HG03565 (cell line): ENCODE data around the gene CLEC2L.

Experiments
- ATAC-seq: cut with Tn5 transposase; IDR thresholded peaks from one replicate; pipeline ENCODE4 v1.9.1; 2021; ENCODE audit warnings: mild to moderate bottlenecking, moderate library complexity; ENCODE audit not compliant: unreplicated experiment

The CLEC2L gene

GRCh38 chr7:139573871-139574270 lies 50.4 kb downstream of the CLEC2L start:
- no peak for ATAC-seq

- ATAC-seq: no peak
Observed at GRCh38 chr7:139574618-139575337, 51.3 kb downstream of the CLEC2L start.

DNA sequence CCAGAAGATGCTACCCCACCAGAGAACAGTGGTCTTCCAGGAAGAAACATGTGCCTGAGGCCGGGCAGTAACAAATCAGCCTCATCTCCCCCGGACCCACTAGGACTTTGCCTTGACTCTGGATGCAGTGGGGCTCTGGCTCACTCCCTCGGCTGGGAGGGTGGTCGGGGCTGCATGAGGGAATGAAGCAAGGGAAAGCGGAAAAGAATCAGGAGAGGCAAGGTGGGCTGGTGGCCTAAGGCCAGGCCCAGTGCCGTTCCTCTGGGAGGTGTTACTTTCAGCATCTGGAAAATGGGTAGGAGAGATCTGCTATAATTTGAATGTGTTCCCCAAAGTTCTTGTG lies 51.8 kb downstream of the CLEC2L start:
- ATAC-seq: no peak

DNA sequence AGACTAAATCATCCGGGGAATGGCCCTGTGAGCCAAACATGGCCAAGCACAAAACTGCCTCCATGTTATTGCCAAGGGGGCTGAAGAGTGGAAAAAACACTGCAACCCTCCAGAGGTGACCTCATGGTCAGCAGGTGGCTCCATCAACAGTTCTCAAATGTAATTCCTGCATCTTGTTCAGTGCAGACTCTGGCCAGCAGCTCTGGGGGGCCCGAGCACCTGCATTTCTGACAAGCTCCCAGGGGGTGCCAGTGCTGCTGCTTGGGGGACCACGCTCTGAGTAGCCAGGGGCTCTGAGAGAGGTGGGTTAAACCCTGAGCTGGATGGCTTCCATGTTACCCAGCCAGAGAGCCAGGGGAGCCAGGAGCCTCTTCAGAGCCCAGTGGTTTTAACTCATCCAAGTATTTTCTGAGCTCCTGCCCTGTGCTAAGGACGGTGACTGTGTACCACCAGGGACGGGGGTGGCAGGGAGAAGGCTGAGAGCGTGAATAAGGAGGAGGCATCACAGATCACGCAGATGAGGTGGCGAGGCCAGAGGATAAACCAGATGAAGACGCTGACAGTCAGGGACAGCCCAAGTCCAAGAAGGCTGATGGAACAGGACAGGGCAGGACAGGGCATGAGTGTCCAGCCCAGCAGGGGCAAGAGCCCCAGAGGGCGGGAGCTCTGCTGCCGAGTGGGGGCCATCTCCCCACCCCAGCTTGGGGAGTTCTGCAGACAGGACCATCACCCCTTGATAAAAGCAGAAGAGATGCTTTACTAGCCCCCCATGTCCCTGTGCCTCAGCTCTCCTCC lies 52.9 kb downstream of the CLEC2L start:
- no peak for ATAC-seq

DNA sequence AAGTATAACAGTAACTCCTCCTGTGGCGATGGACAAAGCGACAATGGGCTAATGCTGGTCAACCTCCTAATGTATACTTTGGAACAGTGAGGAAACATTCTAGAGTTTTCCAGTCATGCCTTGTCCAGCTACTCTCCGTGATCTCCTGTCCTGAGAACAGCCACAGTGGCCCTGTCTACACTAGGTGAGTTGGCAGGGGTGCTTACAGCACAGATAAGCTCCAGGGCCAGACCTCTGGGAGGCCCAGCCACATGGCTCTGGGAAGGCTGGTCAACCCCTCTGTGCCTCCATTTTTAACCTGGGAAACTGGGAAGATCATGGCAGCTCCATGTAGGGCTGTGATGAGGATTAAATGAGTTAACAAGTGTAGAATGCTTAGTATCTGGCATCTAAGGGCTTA lies 57.0 kb downstream of the CLEC2L start:
- ATAC-seq: no peak

DNA sequence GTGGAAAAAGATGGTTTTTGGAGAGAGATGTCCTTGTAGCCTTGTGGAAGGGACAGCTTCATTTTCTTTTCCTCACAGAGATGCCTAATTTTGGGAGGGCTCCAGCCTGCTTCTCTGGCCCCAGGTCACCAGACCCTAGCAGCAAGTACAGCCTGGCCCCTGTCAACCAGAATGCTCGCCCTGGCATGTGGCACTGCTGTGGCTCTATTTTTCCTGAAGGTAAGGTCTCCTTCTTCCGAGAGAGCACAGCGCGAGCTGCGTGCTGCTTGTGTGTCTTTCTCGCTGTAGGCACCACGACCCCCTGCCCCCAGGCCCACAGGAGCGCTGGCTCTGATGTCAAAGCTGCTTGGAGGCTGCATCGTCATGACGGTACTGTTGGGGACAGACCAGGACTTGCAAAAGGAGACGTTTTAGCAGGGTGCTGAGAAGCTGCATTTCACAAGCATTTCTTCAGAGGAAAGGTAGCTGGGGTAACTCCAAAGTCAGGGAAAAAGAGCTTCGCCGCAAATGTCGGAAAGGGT lies 58.7 kb downstream of the CLEC2L start:
- no peak for ATAC-seq

DNA sequence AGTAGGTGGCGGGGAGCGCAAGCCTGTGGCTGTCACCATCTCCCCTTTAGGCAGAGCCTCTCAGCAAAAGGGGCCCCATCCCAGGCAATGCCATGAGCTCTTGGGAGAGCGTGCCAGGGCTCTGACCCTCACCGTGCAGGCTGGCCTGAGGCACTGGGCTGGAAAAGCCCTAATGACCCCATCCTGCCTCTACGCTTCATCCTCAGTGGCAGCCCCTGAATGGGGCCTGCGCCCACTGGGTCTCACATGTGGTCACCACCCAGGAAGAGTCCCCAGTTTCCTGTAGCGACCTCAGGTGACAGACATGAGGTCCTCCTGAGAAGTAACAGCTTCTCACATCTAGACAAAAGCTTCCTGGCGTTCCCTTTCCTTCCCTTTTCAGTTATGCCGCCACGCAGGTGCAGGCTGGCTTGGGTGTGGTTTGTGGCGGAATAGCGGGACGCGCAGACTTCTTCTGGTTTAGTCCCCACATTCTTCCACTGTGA lies 59.2 kb downstream of the CLEC2L start:
- ATAC-seq: no peak

- ATAC-seq: no peak
Observed at GRCh38 chr7:139583826-139584553, 60.5 kb downstream of the CLEC2L start.

DNA sequence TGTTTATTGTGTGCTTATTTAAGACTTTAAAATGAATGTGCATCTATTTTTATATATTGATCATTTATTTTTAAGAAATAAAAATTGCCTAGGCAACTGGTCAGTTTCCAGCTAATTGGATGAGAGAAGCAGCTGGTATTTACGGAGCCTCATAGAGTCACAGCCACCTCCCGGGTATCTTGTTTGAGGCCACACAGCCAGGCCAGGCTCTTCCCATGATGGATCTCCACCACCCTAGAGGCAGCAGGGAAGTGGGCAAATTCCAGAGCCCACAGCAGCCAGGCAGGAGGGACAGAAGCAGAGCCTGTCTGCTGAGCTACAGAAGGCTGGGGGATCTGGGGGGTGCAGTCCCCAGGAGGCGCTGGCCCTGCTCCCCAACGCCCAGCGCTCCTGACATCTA lies 61.6 kb downstream of the CLEC2L start:
- ATAC-seq: no peak

DNA sequence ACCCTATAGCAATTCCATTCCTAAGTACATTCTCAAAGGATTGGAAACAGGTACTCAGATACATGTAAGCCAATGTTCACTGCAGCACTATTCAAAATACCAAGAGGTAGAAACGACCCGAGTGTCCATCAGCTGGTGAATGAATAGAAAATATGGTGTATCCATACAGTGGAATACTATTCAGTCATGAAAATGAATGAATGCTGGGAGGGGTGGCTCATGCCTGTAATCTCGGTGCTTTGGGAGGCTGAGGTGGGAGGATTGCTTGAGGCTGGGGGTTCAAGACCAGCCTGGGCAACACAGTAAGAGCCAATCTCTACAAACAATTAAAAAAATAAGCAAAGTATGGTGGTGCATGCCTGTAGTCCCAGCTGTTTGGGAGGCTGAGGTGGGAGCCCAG lies 62.8 kb downstream of the CLEC2L start:
- ATAC-seq: no peak

DNA sequence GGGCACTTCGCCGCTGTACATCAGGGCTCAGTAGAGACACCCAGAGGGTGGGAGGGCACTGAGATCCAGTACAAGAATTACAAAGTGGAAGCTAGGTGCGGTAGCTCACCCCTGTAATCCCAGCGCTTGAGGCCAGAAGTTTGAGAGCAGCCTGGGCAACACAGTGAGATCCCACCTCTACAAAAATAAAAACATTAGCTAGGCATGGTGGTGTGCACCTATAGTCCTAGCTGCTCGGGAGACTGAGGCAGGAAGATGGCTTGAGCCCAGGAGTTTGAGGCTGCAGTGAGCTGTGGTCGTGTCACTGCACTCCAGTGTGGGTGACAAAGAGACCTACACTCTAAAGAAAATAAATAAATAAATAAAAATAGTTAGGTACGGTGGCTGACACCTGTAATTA lies 64.0 kb downstream of the CLEC2L start:
- no peak for ATAC-seq

DNA sequence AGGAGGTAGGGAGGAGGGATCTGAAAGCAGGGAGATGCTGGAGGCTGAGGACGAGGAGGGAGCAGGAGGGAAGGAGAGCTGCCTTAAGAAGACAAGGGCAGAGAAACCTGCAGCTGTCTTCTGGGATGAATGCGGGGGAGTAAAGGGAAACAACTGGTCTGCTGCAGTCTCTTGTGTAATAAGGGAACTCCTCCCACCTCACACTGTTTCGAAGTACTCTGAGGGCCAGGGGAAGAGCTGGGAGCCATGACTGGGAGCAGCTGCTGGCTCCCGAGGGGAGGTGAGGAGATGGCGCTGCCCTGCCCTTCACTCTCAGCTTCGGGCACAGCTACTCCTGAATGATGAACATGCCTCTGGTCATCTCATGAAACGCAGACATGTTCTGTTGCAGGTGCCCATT lies 65.1 kb downstream of the CLEC2L start:
- ATAC-seq: no peak

GRCh38 chr7:139589474-139589873 lies 66.0 kb downstream of the CLEC2L start:
- no peak for ATAC-seq

DNA sequence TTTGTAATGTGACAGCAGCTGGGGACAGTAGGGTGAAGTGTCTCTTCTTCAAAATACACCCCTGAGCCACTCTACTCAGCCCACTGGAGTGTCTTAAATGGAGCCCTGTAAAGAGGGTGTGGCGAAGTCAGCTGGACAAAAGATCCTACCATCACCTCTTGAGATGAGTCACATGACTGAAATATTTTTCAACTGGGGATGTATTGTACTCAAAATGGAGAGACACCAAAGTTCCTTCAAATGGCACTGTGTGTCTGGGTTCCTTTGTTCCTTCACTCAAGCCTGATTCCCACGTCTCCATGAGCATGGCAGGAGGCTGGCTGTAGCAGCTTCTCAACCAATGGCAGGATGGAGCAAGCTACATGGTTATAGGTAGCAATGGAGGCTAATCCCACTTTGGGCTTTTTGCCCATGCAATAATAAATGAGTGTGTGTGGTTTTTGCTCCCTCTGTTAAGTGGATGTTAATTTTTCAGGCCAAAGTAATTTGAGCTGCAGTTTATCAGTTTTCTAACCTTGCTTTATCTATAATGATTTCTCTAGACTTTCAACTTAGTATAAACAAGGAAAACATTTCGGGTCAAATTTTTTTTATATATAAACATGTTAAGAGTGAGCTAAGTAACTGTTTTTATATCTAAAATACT lies 68.2 kb downstream of the CLEC2L start:
- no peak for ATAC-seq

DNA sequence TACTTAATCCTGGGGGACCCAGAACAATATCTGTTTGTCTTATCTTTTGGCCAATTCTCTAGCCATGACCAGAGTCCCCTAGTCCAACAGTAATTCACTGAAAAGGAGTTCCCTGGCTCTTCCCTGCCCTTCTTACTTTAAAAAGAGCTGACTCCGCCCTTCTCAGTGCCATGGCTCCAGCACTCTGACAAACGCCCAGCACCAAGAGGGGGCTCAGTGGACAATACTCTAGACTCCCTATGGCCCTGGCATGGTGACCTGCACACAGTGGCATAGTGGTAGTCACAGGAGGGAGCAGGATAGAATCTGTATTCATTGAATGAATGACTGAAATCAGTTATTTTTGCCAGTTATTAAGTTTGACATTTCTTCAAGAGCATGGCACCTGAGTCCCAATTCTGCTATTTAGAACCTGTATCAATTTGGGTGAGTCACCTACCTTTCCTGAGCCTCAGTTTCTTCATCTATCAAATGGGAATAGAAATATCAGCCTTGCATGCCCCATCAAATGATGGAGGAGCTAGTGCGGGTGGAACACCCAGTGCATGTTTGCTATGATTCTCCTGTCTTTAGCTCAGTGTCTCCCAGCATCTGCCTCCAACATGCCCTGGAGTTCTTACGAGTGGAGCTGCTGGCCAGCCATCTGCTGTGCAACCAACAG lies 69.4 kb downstream of the CLEC2L start:
- no peak for ATAC-seq

- ATAC-seq: no peak
Observed at GRCh38 chr7:139594090-139594489, 70.6 kb downstream of the CLEC2L start.
